ENCODE data around the gene GARIN5B. TPM values are rescaled to one million over a fixed set of nuclear protein-coding genes. Genes with fewer than 3 reads are reported as not detected.

Gene GARIN5B
- total and polyA plus RNA-seq, 4 donors, result 0.09 TPM; not detected in 3

DNA sequence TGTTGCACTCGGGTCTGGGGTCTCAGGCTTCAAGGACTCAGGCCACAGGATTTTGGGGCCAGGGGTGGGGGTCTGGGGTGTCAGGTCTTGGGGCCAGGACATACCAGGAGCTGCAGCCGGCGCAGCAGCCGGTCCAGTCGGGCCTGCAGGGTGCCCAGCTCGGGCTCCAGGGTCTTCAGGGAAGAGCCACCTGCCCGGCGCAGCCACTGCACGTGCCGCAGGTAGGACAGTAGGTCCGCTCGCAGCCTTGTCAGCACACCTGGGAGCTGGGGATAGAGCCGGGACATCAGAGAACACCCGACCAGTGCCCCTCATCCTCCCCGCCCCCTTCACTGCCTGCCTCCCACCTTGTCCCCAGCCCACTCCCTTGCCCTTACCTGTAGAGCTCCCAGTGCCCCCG, 5.0 kb upstream of the GARIN5B start:
- Histone ChIP-seq H3K4me1 (ENCODE audit: control insufficient read depth in 5 of 5, insufficient read depth in 5 of 5, low read length in 5 of 5) (peaks cover 0 to 11% (median 6%) of the 10 kb centered on the region in 5 donors), H3K9ac (ENCODE audit: insufficient read depth in 1 of 2, low read length in 2 of 2) (no peak overlapping the region), H3K4me3 (no peak overlapping the region), H3K27me3 (ENCODE audit: control insufficient read depth in 3 of 3, insufficient read depth in 3 of 3, low read length in 2 of 3) (peaks cover 4 to 31% (median 11%) of the 10 kb centered on the region in 3 donors), H3K9me3 (ENCODE audit: control insufficient read depth in 4 of 4, insufficient read depth in 3 of 4, low read length in 3 of 4) (peaks cover 0 to 4% (median 0%) of the 10 kb centered on the region in 4 donors), H3K36me3 (ENCODE audit: control insufficient read depth in 4 of 4, insufficient read depth in 4 of 4, low read length in 4 of 4) (no peaks in the 10 kb centered on the region), H3K27ac (ENCODE audit: low read depth in 1 of 2, low read length in 1 of 2) (no peak overlapping the region)
- TF ChIP-seq, protein P1, sequence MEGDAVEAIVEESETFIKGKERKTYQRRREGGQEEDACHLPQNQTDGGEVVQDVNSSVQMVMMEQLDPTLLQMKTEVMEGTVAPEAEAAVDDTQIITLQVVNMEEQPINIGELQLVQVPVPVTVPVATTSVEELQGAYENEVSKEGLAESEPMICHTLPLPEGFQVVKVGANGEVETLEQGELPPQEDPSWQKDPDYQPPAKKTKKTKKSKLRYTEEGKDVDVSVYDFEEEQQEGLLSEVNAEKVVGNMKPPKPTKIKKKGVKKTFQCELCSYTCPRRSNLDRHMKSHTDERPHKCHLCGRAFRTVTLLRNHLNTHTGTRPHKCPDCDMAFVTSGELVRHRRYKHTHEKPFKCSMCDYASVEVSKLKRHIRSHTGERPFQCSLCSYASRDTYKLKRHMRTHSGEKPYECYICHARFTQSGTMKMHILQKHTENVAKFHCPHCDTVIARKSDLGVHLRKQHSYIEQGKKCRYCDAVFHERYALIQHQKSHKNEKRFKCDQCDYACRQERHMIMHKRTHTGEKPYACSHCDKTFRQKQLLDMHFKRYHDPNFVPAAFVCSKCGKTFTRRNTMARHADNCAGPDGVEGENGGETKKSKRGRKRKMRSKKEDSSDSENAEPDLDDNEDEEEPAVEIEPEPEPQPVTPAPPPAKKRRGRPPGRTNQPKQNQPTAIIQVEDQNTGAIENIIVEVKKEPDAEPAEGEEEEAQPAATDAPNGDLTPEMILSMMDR (IDR thresholded peaks at IDR 0.05; ENCODE audit: control extremely low read depth, extremely low read depth), result no peak
- WGBS, 2 donors, result 89 to 90% methylated on average over 16 of the region's 16 CpGs
- no peak for DNase-seq
- no peak for ATAC-seq (ENCODE audit: insufficient read depth, low FRiP score)

DNA sequence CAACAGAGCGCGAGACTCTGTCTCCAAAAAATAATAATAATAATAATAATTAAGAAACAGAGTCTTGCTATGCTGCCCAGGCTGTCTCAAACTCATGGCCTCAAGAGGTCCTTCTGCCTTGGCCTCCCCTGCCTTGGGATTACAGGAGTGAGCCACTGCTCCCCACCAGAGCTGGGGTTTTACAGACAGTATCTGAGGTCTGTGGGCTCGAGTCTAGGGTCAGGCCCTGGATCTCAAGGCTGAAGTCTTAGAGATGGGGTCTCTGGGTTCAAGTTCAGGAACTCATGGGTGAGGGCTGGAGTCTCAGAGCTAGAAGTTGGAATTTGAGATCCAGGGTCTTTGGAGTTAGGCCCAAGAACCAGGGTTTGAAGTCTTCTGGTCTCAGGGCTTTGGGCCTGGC, 3.7 kb upstream of the GARIN5B start:
- H3K4me1 ChIP-seq (ENCODE audit: control insufficient read depth in 5 of 5, insufficient read depth in 5 of 5, low read length in 5 of 5), result peaks cover 0 to 11% (median 0%) of the 10 kb centered on the region in 5 donors
- 59 to 75% methylated on average over 3 of the region's 3 CpGs for WGBS, 2 donors
- DNase-seq (no peak), ATAC-seq (ENCODE audit: insufficient read depth, low FRiP score) (no peak)
- peaks cover 0 to 4% (median 0%) of the 10 kb centered on the region in 4 donors for H3K9me3 ChIP-seq (ENCODE audit: control insufficient read depth in 4 of 4, insufficient read depth in 3 of 4, low read length in 3 of 4)
- no peak overlapping the region for H3K4me3 ChIP-seq
- H3K27me3 ChIP-seq (ENCODE audit: control insufficient read depth in 3 of 3, insufficient read depth in 3 of 3, low read length in 2 of 3), result peaks cover 0 to 25% (median 8%) of the 10 kb centered on the region in 3 donors
- no peak overlapping the region for H3K27ac ChIP-seq (ENCODE audit: low read depth in 1 of 2, low read length in 1 of 2)
- H3K9ac ChIP-seq (ENCODE audit: insufficient read depth in 1 of 2, low read length in 2 of 2), result no peak overlapping the region
- TF ChIP-seq, protein P1 (IDR thresholded peaks at IDR 0.05; ENCODE audit: control extremely low read depth, extremely low read depth), result no peak
- H3K36me3 ChIP-seq (ENCODE audit: control insufficient read depth in 4 of 4, insufficient read depth in 4 of 4, low read length in 4 of 4), result no peaks in the 10 kb centered on the region

DNA sequence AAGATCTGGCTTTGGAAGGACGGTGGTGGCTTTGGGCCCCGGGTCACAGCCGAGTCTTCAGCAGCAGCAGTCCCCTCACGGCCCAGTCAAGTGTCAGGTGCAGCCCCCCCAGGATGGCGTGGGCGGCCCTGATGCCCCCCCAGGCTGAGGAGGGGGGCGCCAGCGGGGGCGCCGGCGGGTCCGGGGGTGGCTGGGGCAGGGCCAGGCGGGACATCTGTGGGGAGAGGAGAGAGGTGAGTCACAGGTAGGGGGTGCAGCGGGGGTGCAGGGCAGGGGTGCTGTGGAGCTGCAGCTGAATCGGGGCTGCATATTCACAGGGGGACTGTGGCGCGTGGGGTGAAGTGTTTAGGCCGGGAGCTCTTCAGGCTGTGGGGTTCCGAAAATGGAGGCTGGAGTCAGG, 2.9 kb upstream of the GARIN5B start:
- TF ChIP-seq, protein P1 (IDR thresholded peaks at IDR 0.05; ENCODE audit: control extremely low read depth, extremely low read depth), result no peak
- no peak for ATAC-seq (ENCODE audit: insufficient read depth, low FRiP score)
- Histone ChIP-seq H3K9ac (ENCODE audit: insufficient read depth in 1 of 2, low read length in 2 of 2) (no peak overlapping the region), H3K36me3 (ENCODE audit: control insufficient read depth in 4 of 4, insufficient read depth in 4 of 4, low read length in 4 of 4) (no peaks in the 10 kb centered on the region), H3K9me3 (ENCODE audit: control insufficient read depth in 4 of 4, insufficient read depth in 3 of 4, low read length in 3 of 4) (peaks cover 0 to 3% (median 0%) of the 10 kb centered on the region in 4 donors), H3K4me1 (ENCODE audit: control insufficient read depth in 5 of 5, insufficient read depth in 5 of 5, low read length in 5 of 5) (peaks cover 0 to 11% (median 0%) of the 10 kb centered on the region in 5 donors), H3K27ac (ENCODE audit: low read depth in 1 of 2, low read length in 1 of 2) (no peak overlapping the region), H3K27me3 (ENCODE audit: control insufficient read depth in 3 of 3, insufficient read depth in 3 of 3, low read length in 2 of 3) (peaks cover 0 to 22% (median 6%) of the 10 kb centered on the region in 3 donors), H3K4me3 (no peak overlapping the region)
- no peak for DNase-seq
- 71 to 75% methylated on average over 16 to 19 of the region's 19 CpGs for WGBS, 2 donors

DNA sequence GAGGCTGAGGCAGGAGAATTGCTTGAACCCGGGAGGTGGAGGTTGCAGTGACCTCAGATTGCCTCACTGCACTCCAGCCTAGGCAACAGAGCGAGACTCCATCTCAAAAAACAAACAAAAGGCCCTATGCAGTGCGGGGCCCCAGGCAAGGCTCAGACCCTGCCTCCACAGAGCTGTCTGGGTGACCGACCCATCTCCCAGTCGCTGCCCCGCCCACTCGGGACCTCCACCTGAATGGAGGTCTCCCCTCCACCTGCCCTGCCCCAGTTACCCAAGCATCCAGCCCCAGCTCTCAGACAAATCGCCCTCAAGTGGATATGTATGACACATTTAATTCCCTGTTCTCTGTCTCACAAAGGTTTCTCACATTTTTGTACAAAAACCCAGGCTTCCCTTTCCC, 2.2 kb upstream of the GARIN5B start:
- Histone ChIP-seq H3K27ac (ENCODE audit: low read depth in 1 of 2, low read length in 1 of 2) (no peak overlapping the region), H3K27me3 (ENCODE audit: control insufficient read depth in 3 of 3, insufficient read depth in 3 of 3, low read length in 2 of 3) (peaks cover 0 to 15% (median 2%) of the 10 kb centered on the region in 3 donors), H3K9me3 (ENCODE audit: control insufficient read depth in 4 of 4, insufficient read depth in 3 of 4, low read length in 3 of 4) (no peaks in the 10 kb centered on the region), H3K9ac (ENCODE audit: insufficient read depth in 1 of 2, low read length in 2 of 2) (no peak overlapping the region), H3K4me3 (no peak overlapping the region), H3K4me1 (ENCODE audit: control insufficient read depth in 5 of 5, insufficient read depth in 5 of 5, low read length in 5 of 5) (peaks cover 0 to 11% (median 0%) of the 10 kb centered on the region in 5 donors), H3K36me3 (ENCODE audit: control insufficient read depth in 4 of 4, insufficient read depth in 4 of 4, low read length in 4 of 4) (no peaks in the 10 kb centered on the region)
- TF ChIP-seq, protein P1 (IDR thresholded peaks at IDR 0.05; ENCODE audit: control extremely low read depth, extremely low read depth), result no peak
- no peak for DNase-seq
- ATAC-seq (ENCODE audit: insufficient read depth, low FRiP score), result no peak
- WGBS, 2 donors, result 82 to 90% methylated on average over 8 of the region's 8 CpGs

All from lung (tissue), 12 donors.